CD14-positive monocyte (primary cell): ENCODE measurements around the gene GTF3C2. TPM values are rescaled to one million over a fixed set of nuclear protein-coding genes. Genes with fewer than 3 reads are reported as not detected.

ENCODE experiments used
- DNase-seq, 3 donors: peaks; one replicate each; pipeline ENCODE4 v3.0.0-alpha.2; 2011 to 2022
- H2AFZ ChIP-seq: 2 replicates; pipeline ENCODE4 v1.6.0; 2012; ENCODE audit warnings: mild to moderate bottlenecking, low read depth, low read length, inconsistent platforms; ENCODE audit not compliant: insufficient read depth, poor library complexity, severe bottlenecking
- H3K27ac ChIP-seq, 2 donors: 1 replicate in 1 of 2; 2 replicates in 1 of 2; pipeline ENCODE4 v1.5.1; 2012 to 2013; ENCODE audit warnings: low read length in 2 of 2, control low read depth in 1 of 2, inconsistent platforms in 1 of 2, low read depth in 1 of 2, mild to moderate bottlenecking in 1 of 2
- H3K27me3 ChIP-seq, 2 donors: one replicate each; pipeline versions ENCODE4 v1.6.0 to v1.6.1; 2011 to 2013; ENCODE audit warnings: low read length in 2 of 2; ENCODE audit not compliant: control insufficient read depth in 2 of 2, insufficient read depth in 2 of 2
- H3K36me3 ChIP-seq, 2 donors: replicated peaks in 1 of 2; 1 replicate in 1 of 2; 2 replicates in 1 of 2; pipeline versions ENCODE4 v1.5.1 to v1.6.1; 2012 to 2013; ENCODE audit warnings: low read length in 2 of 2, control low read depth in 1 of 2, inconsistent platforms in 1 of 2, mild to moderate bottlenecking in 1 of 2; ENCODE audit not compliant: insufficient read depth in 2 of 2, control insufficient read depth in 1 of 2
- H3K4me1 ChIP-seq, 2 donors: 1 replicate in 1 of 2; 2 replicates in 1 of 2; pipeline versions ENCODE4 v1.5.1 to v1.6.1; 2012 to 2013; ENCODE audit warnings: low read length in 2 of 2, control low read depth in 1 of 2, inconsistent platforms in 1 of 2, mild to moderate bottlenecking in 1 of 2, moderate library complexity in 1 of 2; ENCODE audit not compliant: insufficient read depth in 2 of 2, control insufficient read depth in 1 of 2
- H3K4me2 ChIP-seq: replicated peaks from 2 replicates; pipeline ENCODE3; 2012; ENCODE audit warnings: low read length, moderate library complexity, mild to moderate bottlenecking; ENCODE audit not compliant: poor library complexity, severe bottlenecking; ENCODE audit errors: extremely low read depth
- H3K4me3 ChIP-seq, 3 experiments: fragments of 200-600 bp in 1 of 3; sonication (generic) in 1 of 3; replicated peaks in 1 of 3; 1 replicate in 2 of 3; 2 replicates in 1 of 3; pipeline ENCODE4 v1.5.1; 2011 to 2013; ENCODE audit warnings: low read length in 3 of 3, mild to moderate bottlenecking in 3 of 3, control low read depth in 2 of 3, low read depth in 2 of 3, inconsistent platforms in 1 of 3, moderate library complexity in 1 of 3
- H3K79me2 ChIP-seq: 2 replicates; pipeline ENCODE4 v1.6.0; 2012; ENCODE audit warnings: mild to moderate bottlenecking, control low read depth, inconsistent platforms, low read length, moderate library complexity; ENCODE audit not compliant: insufficient read depth
- H3K9ac ChIP-seq: 2 replicates; pipeline ENCODE4 v1.6.0; 2017; ENCODE audit warnings: low read length, mild to moderate bottlenecking; ENCODE audit not compliant: insufficient read depth, poor library complexity, severe bottlenecking
- H3K9me3 ChIP-seq, 2 donors: replicated peaks in 1 of 2; 1 replicate in 1 of 2; 2 replicates in 1 of 2; pipeline versions ENCODE4 v1.5.1 to v1.6.1; 2012 to 2013; ENCODE audit warnings: low read length in 2 of 2, control low read depth in 1 of 2; ENCODE audit not compliant: control insufficient read depth in 1 of 2, insufficient read depth in 1 of 2
- H4K20me1 ChIP-seq: 2 replicates; pipeline ENCODE4 v1.6.0; 2012; ENCODE audit warnings: mild to moderate bottlenecking, low read length, control low read depth, moderate library complexity; ENCODE audit not compliant: insufficient read depth
- H3K27ac Mint-ChIP-seq, 7 donors: one replicate each; pipeline ENCODE4 v1.8.0; 2020; ENCODE audit warnings: mild to moderate bottlenecking in 7 of 7, mixed read lengths in 7 of 7, moderate library complexity in 6 of 7, inconsistent platforms in 2 of 7
- H3K27me3 Mint-ChIP-seq, 3 donors: one replicate each; pipeline ENCODE4 v1.8.0; 2021 to 2022; ENCODE audit warnings: low read depth in 3 of 3, mild to moderate bottlenecking in 3 of 3, mixed read lengths in 3 of 3, moderate library complexity in 3 of 3, inconsistent platforms in 1 of 3
- H3K36me3 Mint-ChIP-seq, 2 donors: one replicate each; pipeline ENCODE4 v1.8.0; 2020; ENCODE audit warnings: mixed read lengths in 2 of 2, inconsistent platforms in 1 of 2, mild to moderate bottlenecking in 1 of 2
- H3K4me1 Mint-ChIP-seq: one replicate; pipeline ENCODE4 v1.8.0; 2020; ENCODE audit warnings: mild to moderate bottlenecking, mixed read lengths
- H3K4me3 Mint-ChIP-seq, 2 donors: one replicate each; pipeline ENCODE4 v1.8.0; 2020; ENCODE audit warnings: mild to moderate bottlenecking in 2 of 2, mixed read lengths in 2 of 2, moderate library complexity in 1 of 2
- H3K9me3 Mint-ChIP-seq, 7 donors: one replicate each; pipeline ENCODE4 v1.8.0; 2020 to 2022; ENCODE audit warnings: mixed read lengths in 7 of 7, mild to moderate bottlenecking in 6 of 7, moderate library complexity in 6 of 7, inconsistent platforms in 2 of 7
- CTCF ChIP-seq: fragments of 200-600 bp; IDR thresholded peaks from one replicate; pipeline ENCODE4 v1.8.0; 2022; ENCODE audit warnings: antibody characterized with exemption, mild to moderate bottlenecking
- WGBS: methylation state at CpG from one replicate; pipeline ENCODE4 v1.1.5; 2013; ENCODE audit warnings: missing lambda C conversion rate; ENCODE audit not compliant: insufficient coverage; 5-methylcytosine and 5-hydroxymethylcytosine counted together
- intact Hi-C, 2 donors: fragments of 100-400 bp; cut with micrococcal nuclease; formaldehyde crosslinking; loops; one replicate each; pipeline versions ENCODE4 v1.15.0 to v1.15.1; 2023
- polyA plus RNA-seq, 3 donors: library from polyadenylated mRNA; depleted of rRNA in 1 of 3; unstranded in 2 of 3; stranded (reverse) in 1 of 3; fragments of 300-500 nt in 2 of 3; fragments of >200 nt in 1 of 3; fragmentation: Illumina TruSeq in 2 of 3; gene quantifications; 1 replicate in 2 of 3; 2 replicates in 1 of 3; pipeline ENCODE4 v1.2.3, GENCODE V29; 2012 to 2021

GTF3C2 gene
- polyA plus RNA-seq, 3 donors = 34.4 to 70.8 (median 41.7) TPM

DNA sequence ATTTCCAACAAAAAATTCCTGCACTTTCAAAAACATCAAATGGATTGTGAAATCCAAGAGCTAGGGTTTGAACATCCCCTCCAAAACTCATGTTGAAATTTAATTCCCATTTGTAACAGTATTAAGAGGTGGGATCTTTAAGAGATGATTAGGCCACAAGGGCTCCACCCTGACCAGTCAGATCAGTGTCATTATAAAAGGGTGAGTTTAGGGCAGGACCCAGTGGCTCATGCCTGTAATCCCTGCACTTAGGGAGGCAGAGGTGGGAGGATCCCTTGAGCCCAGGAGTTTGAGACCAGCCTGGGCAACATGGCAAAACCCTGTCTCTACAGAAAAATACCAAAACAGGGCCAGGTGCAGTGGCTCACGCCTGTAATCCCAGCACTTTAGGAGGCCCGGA is 8.9 kb downstream of the GTF3C2 start:
- Histone ChIP-seq H3K4me3 (no peak overlapping the region), H2AFZ (no peak overlapping the region), H3K27ac (no peak overlapping the region), H3K9me3 (no peaks in the 10 kb centered on the region), H3K36me3 (peaks cover 12 to 40% of the 10 kb centered on the region in 2 donors), H3K27me3 (no peaks in the 10 kb centered on the region), H3K4me1 (no peaks in the 10 kb centered on the region), H3K9ac (no peak overlapping the region), H3K79me2 (peaks cover 92% of the 10 kb centered on the region), H3K4me2 (no peak overlapping the region), H4K20me1 (peaks cover 94% of the 10 kb centered on the region)
- H3K9me3 Mint-ChIP-seq = no peaks in the 10 kb centered on the region
- H3K36me3 Mint-ChIP-seq = peaks cover 32 to 48% of the 10 kb centered on the region in 2 donors
- TF ChIP-seq CTCF = no peak
- intact Hi-C loops = no loop called here
- peaks cover 5% of the 10 kb centered on the region for H3K4me1 Mint-ChIP-seq
- no peak overlapping the region for H3K4me3 Mint-ChIP-seq
- WGBS = 91% methylated on average over 2 of the region's 2 CpGs
- peak overlapping the region in 1 of 7 donors; percentile 31 for H3K27ac Mint-ChIP-seq
- H3K27me3 Mint-ChIP-seq = peaks cover 0 to 2% (median 1%) of the 10 kb centered on the region in 3 donors
- DNase-seq = no peak

- no peaks in the 10 kb centered on the region for H3K4me1 Mint-ChIP-seq
- H3K9me3 Mint-ChIP-seq = no peaks in the 10 kb centered on the region
- 97% methylated on average over 6 of the region's 7 CpGs for WGBS
- Histone ChIP-seq H3K4me2 (no peak overlapping the region), H3K36me3 (peaks cover 87 to 92% of the 10 kb centered on the region in 2 donors), H3K27ac (no peak overlapping the region), H3K4me1 (no peaks in the 10 kb centered on the region), H3K9me3 (no peaks in the 10 kb centered on the region), H3K79me2 (no peaks in the 10 kb centered on the region), H3K9ac (no peak overlapping the region), H2AFZ (no peak overlapping the region), H3K4me3 (no peak overlapping the region), H3K27me3 (no peaks in the 10 kb centered on the region), H4K20me1 (no peaks in the 10 kb centered on the region)
- no peak overlapping the region for H3K4me3 Mint-ChIP-seq
- intact Hi-C loops = no loop called here
- peaks cover 65 to 89% of the 10 kb centered on the region in 2 donors for H3K36me3 Mint-ChIP-seq
- no peak for DNase-seq
- no peak for TF ChIP-seq CTCF
- no peak overlapping the region for H3K27ac Mint-ChIP-seq
- no peaks in the 10 kb centered on the region for H3K27me3 Mint-ChIP-seq
Measured at GRCh38 chr2:27336173-27336572, 20.4 kb downstream of the GTF3C2 start.
